CD4-positive, alpha-beta T cell treated with Interleukin-4 for 4 hours (primary cell): ENCODE measurements around the gene PLEKHA8.

ENCODE experiments used
- DNase-seq: peaks from one replicate; pipeline ENCODE4 v3.0.0-alpha.2; 2020

The PLEKHA8 gene

DNA sequence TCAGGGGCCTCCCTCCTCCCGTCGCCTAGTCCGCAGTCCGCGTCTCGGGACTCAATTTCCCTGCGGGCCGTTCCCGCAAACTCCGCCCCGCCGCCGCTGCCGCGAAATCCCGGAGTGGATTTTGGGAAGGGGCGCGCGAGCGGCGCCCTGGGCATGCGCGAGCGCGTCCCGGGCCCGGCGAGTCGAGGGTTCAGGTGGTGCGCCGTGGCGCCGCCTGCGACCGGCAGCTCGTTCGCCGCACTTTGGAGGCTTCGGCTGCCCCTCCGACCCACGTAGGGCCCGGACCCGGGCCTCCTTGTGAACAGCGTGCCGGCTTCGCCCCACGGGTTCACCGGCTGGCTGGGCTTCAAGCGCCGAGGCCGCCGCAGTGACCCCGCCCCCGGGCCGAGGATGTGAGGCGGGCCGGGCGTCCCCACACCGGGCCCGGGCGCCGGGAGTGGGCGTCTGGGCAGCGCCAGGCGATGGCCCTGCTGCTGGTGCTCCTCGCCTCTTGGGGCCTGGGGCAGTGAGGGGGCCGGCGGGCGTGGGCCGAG lies at the start of gene PLEKHA8:
TSS of gene PLEKHA8 (plus strand) at position 197 of the 533 bp plus-strand sequence. CDS start 351 bp downstream, outside the sequence.
- DNase-seq = peak; percentile 92

GRCh38 chr7:29980151-29980550 lies 48.1 kb upstream of the PLEKHA8 start:
- no peak for DNase-seq

GRCh38 chr7:29987083-29987482 lies 41.1 kb upstream of the PLEKHA8 start:
- DNase-seq = no peak

DNA sequence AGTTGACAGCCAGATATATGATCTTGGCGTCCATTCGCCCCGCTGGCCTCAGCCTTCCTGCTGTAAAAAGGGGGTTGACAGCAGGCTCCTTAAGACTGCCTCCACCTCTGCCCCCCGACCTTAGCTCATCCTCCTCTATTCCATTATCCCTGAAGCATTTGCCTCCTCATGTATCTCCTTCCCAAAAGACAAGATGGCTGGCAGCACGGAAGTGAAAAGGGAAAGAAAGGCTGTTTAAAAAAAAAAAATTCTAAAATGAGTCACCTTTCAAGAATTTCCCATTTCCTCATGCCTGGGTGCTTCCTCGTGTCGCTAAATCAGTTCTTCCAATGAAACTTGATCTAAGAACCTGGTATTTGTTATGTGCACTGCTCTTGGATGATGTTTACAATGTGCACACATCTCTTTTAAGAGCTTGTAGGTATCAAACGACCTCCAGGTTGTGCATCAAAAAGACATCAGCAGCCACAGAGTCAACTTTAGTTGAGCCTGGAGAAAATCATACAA lies 40.3 kb upstream of the PLEKHA8 start:
- DNase-seq = no peak

DNA sequence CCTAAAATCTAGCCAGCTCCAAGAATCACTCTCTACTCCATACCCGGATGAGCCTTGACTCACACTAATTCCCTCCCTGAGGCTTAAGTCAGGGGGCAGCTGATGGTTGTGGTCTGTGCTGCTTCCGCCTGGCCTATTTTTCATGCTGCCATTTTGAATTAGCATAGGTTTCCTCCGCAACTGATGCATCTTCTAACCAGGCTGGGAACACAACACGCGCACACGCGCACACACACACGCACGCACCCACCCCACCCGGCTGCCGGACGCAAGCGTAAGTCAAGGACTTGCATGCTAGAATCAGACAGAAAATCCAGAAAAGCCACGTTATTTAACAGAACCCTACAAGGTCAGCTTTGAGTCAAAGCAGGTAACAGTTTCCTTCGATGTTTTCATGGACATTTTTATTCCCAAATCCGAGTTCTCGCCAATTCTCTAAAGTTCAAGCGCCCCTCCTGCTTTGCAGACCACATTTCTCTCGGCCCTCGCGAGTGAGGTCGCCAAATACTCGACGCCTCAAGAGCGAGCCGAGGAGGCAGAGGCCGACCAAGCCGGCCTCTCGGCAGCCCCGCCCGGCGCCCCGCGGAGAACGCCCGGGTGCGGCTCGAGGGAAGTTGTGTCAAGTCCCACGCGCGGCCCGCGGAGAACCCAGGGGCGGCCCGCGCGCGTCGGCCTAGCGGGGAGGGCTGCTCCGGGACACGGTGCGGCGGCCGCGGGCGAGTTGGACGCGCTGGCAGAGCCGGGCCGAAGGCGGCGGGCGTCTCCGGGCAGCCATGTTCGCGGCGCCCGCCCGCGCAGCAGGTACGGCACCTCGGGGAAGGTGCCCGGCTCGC lies 39.6 kb upstream of the PLEKHA8 start:
- DNase-seq = peak; percentile 20

DNA sequence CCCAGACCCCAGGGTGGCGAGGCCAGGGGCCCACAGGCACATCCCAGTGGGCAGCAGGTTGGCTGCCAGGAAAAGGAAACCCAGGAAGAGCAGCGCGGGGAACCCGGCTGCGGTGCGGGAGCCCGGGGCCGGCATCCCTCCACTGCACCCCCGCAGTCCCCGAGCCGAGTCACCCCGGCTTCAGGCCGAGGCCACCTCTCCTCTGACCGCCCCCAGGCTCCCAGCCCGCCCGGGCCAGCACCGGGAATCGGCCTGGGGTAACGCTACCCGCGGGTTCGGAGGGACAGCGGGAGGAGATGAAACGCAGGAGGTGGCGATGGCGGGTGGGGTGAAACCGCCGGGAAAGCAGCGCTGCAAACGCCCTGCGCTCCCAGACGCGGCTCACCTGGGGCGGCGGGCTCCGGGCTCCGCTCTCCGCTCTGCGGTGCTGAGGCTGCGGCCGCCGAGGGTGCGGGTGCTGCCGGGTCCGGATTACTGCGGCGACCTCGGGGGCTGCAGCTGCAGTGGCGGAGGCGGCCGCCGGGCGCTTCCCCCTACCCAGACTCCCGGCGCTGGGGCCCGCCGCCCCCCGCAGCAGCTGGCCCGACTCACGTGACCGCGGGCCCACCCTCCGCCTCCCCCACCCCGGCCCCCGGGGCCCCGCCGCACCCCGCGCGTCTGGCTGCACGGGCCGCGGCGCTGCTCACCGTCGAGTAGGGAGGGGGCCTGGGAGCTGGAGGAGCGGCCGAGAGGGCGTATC lies 38.8 kb upstream of the PLEKHA8 start, which contains the start of gene SCRN1:
TSS of gene SCRN1 (minus strand) at position 545 of the 739 bp plus-strand sequence. CDS start 20,734 bp downstream, outside the sequence.
- DNase-seq = no peak

- DNase-seq = no peak
Measured at GRCh38 chr7:29990931-29991330, 37.3 kb upstream of the PLEKHA8 start.

DNA sequence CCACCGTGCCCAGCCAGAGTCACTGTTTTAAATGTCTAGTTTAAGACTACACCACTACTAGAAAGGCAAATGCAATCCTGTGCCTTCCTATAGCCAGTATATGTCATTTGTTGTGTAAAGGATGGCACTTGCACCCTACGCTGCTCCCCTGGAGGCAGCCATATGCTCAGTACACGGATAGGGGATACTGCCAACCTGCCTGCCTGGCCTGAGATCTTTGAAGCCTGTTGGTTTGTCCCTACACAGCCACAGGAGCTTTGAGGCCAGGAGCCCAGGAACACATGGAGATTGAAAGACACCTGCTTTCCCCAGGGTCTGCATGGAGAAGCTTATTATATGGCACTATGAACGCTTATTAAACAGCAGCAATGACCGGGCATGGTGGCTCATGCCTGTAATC lies 36.3 kb upstream of the PLEKHA8 start:
- no peak for DNase-seq

GRCh38 chr7:29993140-29993539 lies 35.1 kb upstream of the PLEKHA8 start:
- DNase-seq = no peak

- no peak for DNase-seq
Measured at GRCh38 chr7:29995652-29996051, 32.6 kb upstream of the PLEKHA8 start.

GRCh38 chr7:29996321-29996720 lies 31.9 kb upstream of the PLEKHA8 start:
- no peak for DNase-seq

- DNase-seq = no peak
Measured at GRCh38 chr7:29998489-29998888, 29.7 kb upstream of the PLEKHA8 start.

- no peak for DNase-seq
Measured at GRCh38 chr7:30001998-30002397, 26.2 kb upstream of the PLEKHA8 start.

DNA sequence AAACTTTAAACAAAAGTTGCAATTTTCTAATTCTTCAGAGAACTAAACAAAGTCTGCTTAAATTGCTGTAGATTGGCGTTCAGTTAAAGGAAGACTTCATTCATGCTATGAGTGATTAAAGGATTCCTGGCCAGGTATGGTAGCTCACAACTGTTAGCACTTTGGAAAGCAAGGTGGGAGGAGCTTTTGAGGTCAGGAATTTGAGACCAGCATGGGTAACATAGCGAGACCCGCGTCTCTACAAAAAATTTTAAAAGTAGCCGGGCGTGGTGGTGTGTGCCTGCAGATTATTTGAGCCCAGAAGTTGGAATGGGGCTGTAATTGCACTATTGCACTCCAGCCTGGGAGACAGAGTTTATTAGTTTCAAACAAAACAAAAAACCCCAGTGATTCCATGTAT lies 25.1 kb upstream of the PLEKHA8 start:
- DNase-seq = no peak

GRCh38 chr7:30005464-30005863 lies 22.7 kb upstream of the PLEKHA8 start:
- no peak for DNase-seq

- no peak for DNase-seq
Measured at GRCh38 chr7:30010021-30010420, 18.2 kb upstream of the PLEKHA8 start.

- no peak for DNase-seq
Measured at GRCh38 chr7:30012757-30013156, 15.5 kb upstream of the PLEKHA8 start.

DNA sequence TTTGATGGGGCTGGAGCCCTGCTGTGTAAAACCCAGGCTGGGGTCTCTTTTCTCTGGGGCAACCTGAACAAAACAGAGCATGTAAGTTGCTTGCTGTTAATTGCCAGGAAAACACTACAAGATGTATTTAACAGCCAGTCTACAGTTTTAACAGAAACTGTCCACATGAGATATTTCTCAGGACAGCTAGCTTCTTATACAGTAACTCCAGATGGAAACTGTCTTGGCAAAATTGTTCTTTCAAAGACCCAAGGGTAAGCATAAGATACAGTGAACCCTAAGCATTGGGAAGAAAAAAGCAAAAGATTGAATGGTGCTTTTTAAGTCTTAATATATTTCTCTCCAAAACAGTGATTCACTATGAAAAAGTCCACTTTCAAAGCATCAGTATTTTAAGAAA lies 9.8 kb upstream of the PLEKHA8 start:
- no peak for DNase-seq

DNA sequence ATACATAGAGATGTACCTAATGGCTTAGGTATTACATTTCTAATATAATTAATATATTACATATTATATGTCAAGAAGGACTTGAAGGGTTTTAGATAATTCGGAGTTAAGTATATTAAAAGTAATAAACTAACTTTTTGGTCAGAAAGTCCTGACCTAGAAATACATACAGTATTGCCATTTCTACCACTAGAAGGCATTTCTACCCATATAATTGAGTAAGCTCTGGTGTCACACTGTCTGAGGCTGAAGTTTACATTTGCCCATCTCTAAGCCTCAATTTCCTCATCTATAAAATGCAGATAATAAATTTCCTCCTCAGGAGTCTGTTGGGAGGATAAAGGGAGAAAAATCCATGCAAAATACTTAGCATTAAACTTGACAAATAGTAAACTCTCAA lies 8.8 kb upstream of the PLEKHA8 start:
- no peak for DNase-seq

- no peak for DNase-seq
Measured at GRCh38 chr7:30019960-30020359, 8.3 kb upstream of the PLEKHA8 start.

- no peak for DNase-seq
Measured at GRCh38 chr7:30020535-30020934, 7.7 kb upstream of the PLEKHA8 start.

- no peak for DNase-seq
Measured at GRCh38 chr7:30022991-30023390, 5.2 kb upstream of the PLEKHA8 start.

DNA sequence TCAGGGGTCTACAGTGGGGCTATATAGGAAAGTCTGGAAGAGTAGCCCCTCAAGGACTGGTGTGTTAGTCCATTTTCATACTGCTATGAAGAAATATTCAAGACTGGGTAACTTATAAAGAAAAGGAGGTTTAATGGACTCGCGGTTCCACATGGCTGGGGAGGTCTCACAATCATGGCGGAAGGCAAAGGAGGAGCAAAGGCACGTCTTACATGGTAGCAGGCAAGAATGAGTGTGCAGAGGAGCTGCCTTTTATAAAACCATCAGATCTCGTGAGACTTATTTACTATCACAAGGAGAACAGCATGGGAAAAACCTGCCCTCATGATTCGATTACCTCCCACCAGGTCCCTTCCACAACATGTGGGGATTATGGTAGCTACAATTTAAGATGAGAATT lies 4.7 kb upstream of the PLEKHA8 start:
- DNase-seq = no peak
